Measurements from ENCODE around the gene NEUROD2.
"Not testable (repeated sequence)": the region's sequence is repeated elsewhere in the genome, so short reads cannot be mapped to it uniquely, and the experiment has no call there.

NEUROD2 gene

DNA sequence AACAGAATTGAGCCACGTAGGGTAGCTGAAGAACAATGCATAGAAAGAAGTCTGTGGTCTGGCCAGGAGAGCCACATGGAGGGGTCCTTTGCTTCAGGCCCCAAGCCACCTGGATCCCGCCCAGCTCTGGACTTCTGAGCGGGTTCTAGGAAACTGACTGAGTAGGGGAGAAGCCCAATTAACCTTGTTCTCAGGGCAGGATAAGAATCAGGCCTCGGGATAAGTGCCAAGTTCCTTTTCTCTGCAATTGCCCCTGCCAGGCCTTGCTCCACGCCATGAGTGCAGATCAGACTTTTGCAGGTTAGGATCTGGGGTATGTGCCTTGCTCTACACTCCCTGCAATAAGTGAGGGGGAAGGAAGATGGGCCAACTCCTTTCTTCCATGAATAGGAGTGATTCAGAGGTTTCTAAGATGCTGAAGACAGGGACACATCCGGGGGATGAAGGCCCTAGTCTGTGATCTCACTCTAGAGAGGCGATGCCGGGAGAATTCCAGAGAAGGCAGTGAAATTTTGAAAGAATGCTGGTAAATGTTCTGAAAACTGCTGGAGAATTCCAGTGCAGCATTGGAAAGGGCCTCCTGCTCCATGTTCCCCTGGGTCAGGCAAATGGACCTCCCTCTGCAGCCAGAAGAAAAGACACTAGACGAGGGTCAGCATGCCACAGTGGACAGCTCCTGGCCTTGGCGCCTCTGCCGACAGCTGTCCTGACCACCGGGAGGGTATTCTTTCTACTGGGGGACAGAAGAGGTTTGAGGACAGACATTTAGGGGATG, 5.8 kb downstream of the NEUROD2 start:
- DNase-seq (ENCODE audit: low read depth): no peak

- no peak for DNase-seq (ENCODE audit: low read depth)
Measured at GRCh38 chr17:39600997-39601597, 6.6 kb downstream of the NEUROD2 start.

- DNase-seq (ENCODE audit: low read depth): no peak
Measured at GRCh38 chr17:39600288-39600996, 7.3 kb downstream of the NEUROD2 start.

GRCh38 chr17:39599665-39600231, 8.0 kb downstream of the NEUROD2 start:
- no peak for DNase-seq (ENCODE audit: low read depth)

DNA sequence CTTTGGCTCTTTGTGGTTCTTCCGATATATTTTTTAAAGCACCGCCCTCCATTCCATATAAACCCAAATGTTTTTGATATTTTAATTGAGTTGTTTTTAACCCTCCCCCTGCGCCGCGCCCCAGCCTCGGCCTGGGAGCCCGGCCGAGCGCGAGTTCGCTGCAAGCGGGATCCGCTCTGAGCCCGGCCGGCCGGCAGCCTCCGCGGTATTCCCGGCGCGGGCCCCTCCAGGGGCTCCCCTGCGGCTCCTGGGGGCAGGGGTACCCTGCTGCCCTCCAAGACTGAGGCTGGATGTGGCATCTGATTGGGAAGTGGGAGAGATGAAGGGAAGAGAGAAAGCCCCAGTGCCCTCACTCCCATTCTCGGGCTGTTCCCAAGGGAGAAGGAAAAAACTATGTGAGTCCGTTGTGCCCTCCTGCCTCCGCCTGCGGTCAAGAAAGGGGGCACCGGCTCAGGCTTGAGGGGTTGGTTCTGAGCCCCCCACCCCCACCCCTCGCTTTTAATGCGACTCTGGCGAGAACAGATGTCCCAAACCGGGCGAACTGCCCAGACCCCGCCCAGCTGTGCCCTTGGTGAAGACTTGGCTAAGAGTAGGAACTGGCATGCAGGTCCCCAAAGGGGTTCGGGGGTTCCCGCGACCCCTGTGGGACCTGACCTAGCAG, 8.6 kb downstream of the NEUROD2 start:
- DNase-seq (ENCODE audit: low read depth): no peak

DNA sequence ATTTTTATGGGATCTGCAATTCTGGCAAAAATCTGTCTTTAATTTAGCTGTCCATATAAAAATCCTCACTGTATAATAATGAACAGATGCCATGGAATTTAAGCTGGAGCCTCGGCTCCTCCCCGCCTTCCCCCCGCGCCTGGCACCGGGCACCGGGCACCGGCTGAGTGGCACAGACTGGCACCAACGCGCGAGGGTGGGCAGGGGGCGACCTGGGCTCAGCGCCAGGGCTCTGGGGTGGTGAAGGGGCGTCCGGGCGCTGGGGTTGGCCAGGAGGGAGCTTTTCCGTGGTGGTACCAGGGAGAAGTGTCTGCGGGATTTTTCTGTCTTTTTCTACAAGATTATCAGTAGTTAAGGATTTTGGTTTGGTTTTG, 9.1 kb downstream of the NEUROD2 start:
- DNase-seq (ENCODE audit: low read depth): no peak

GRCh38 chr17:39598047-39598481, 9.7 kb downstream of the NEUROD2 start:
- no peak for DNase-seq (ENCODE audit: low read depth)

DNA sequence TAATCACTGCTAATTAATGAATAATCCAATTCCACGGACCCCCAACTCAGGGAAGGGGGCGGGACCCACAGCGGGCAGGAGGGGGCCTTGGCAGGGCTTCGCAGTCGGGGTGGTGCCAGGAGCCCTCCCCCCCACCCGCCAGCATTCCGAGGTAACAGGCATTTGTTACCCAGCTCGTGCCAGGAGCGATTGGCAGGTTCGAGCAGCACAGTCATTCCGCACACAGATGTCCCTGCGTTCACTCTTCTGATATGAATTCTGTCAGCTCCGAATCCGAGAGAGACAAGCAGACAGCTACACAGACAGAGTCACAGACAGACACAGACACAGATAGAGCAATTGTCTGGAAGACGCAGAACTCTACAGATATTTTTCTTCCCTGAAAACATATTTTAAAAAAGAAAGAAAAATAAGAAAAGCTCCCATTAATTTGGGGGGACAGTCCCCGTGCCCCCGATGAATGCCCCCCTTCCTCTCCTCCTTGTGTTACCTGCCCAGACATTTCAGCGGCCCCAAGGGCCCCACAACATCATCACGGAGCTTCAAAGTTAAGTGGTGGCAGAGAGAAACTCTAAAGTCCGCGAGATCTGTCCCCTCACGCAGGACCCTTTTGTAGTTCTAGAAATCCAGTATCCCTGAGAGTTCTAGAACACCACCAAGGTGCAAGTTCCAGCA, 10.2 kb downstream of the NEUROD2 start:
- no peak for DNase-seq (ENCODE audit: low read depth)

DNA sequence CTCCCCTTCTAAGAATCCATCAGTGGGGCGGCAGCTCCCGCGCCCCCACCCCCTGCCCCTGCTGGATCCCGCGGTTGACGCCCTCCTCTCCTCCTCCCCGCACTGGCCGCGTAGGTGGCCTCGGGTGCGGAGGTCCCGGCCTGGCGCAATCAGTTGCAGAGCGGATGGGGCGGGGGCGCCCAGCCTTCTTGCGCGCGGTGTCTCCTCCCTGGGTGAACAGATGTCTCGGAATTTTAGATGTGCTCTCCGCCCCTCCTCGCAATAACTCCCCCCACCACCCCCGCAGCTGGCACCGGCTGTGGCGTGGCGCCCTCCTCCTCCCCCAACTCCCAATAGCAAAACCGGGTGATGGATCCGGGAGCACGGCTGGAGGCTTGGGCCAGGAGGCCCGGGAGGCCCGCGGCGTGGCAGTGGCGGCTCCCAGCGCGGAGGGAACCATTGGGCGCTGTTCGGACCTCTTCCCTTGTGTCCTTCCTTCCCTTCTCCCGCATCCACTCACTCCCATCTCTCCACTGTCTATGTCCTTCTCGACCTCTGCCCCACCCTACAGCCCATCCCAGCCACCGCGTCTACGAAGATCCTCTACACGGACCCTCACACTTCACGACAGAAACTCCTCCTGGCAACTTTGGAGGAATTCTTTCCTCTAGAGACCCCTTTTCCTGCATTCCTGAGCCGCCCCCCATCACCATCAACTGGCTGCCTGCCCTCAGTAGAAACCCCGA, 11.0 kb downstream of the NEUROD2 start:
- no peak for DNase-seq (ENCODE audit: low read depth)

GRCh38 chr17:39595928-39596510, 11.7 kb downstream of the NEUROD2 start:
- DNase-seq (ENCODE audit: low read depth): no peak

GRCh38 chr17:39595294-39595693, 12.4 kb downstream of the NEUROD2 start:
- DNase-seq (ENCODE audit: low read depth): no peak

GRCh38 chr17:39593371-39593770, 14.3 kb downstream of the NEUROD2 start:
- no peak for DNase-seq (ENCODE audit: low read depth)

- DNase-seq (ENCODE audit: low read depth): no peak
Measured at GRCh38 chr17:39591958-39592954, 15.5 kb downstream of the NEUROD2 start.

GRCh38 chr17:39590180-39590579, 17.5 kb downstream of the NEUROD2 start:
- not testable (repeated sequence) for DNase-seq (ENCODE audit: low read depth)

- DNase-seq (ENCODE audit: low read depth): no peak
Measured at GRCh38 chr17:39582658-39583057, 25.1 kb downstream of the NEUROD2 start.

GRCh38 chr17:39581759-39582085, 26.0 kb downstream of the NEUROD2 start:
- no peak for DNase-seq (ENCODE audit: low read depth)

DNA sequence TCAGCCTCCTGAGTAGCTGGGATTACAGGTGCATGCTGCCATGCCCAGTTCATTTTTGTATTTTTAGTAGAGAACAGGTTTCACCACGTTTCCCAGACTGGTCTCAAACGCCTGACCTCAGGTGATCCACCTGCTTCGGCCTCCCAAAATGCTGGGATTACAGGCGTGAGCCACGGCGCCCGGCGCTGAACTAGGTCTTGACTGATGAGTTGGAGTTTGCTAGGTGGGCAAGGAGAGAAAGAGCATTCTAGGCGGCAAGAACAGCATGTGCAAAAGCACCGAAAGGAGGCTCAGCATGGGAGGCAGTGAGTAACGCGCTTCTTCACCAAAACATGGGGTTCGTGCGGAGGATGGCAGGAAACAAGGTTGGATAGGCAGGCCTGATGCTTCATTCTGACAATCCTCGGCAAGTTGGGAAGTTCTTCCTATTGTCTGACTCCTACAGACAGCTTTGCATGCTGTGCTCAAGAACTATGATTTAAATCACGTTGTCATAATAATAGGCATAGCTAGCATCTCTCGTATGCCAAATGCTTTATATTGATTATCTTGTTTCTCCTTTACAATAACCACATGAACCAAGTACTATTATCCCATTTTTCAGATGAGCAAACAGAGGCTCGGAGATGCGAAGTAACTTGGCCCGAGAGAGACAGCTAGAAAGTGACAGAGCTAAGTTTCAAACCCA, 26.5 kb downstream of the NEUROD2 start:
- no peak for DNase-seq (ENCODE audit: low read depth)

GRCh38 chr17:39580082-39580468, 27.6 kb downstream of the NEUROD2 start:
- no peak for DNase-seq (ENCODE audit: low read depth)
